Naive thymus-derived CD4-positive, alpha-beta T cell (primary cell): ENCODE data around the gene DDR1. TPM values are rescaled to one million over a fixed set of nuclear protein-coding genes. Genes with fewer than 3 reads are reported as not detected.

Source experiments
- ATAC-seq: fragments of 150-1000 bp; cut with Tn5 transposase; 2 replicates; pipeline ENCODE4 v1.10.0; 2021; ENCODE audit warnings: mild to moderate bottlenecking, moderate library complexity
- CTCF ChIA-PET: fragments of 350-600 bp; sonication (Branson Sonifier 250); formaldehyde crosslinking; loops from one replicate; lab custom pipeline; 2021; ENCODE audit warnings: antibody characterized with exemption; lab: Charles Lee
- POLR2A ChIA-PET: fragments of 350-600 bp; sonication (Branson Sonifier 250); formaldehyde crosslinking; loops from one replicate; lab custom pipeline; 2021; ENCODE audit warnings: antibody characterized with exemption, inconsistent platforms; lab: Charles Lee
- DNase-seq, 9 donors: peaks; one replicate each; pipeline versions ENCODE4 v3.0.0 to v3.0.0-alpha.2; 2020 to 2022; ENCODE audit warnings: mixed read lengths in 1 of 9
- H3K27ac ChIP-seq: one replicate; pipeline ENCODE4 v1.7.0; 2013; ENCODE audit warnings: mild to moderate bottlenecking, low read depth, low read length, moderate library complexity
- H3K27me3 ChIP-seq, 2 donors: one replicate each; pipeline ENCODE4 v1.7.0; 2013; ENCODE audit warnings: low read length in 2 of 2, mild to moderate bottlenecking in 2 of 2, moderate library complexity in 2 of 2; ENCODE audit not compliant: control insufficient read depth in 2 of 2, insufficient read depth in 2 of 2
- H3K36me3 ChIP-seq, 3 experiments: 1 replicate in 2 of 3; 2 replicates in 1 of 3; pipeline ENCODE4 v1.7.0; 2013; ENCODE audit warnings: low read length in 3 of 3, mild to moderate bottlenecking in 3 of 3, moderate library complexity in 1 of 3; ENCODE audit not compliant: insufficient read depth in 3 of 3, control insufficient read depth in 2 of 3
- H3K4me1 ChIP-seq, 2 donors: one replicate each; pipeline ENCODE4 v1.7.0; 2013; ENCODE audit warnings: low read length in 2 of 2, mild to moderate bottlenecking in 2 of 2, moderate library complexity in 1 of 2; ENCODE audit not compliant: control insufficient read depth in 2 of 2, insufficient read depth in 2 of 2
- H3K4me3 ChIP-seq: 2 replicates; pipeline ENCODE4 v1.7.0; 2013; ENCODE audit warnings: mild to moderate bottlenecking, low read length
- H3K9me3 ChIP-seq, 3 experiments: 1 replicate in 2 of 3; 2 replicates in 1 of 3; pipeline ENCODE4 v1.7.0; 2013; ENCODE audit warnings: low read length in 3 of 3; ENCODE audit not compliant: control insufficient read depth in 2 of 3
- H3K27ac Mint-ChIP-seq, 9 donors: one replicate each; pipeline ENCODE4 v1.8.0; 2020 to 2022; ENCODE audit warnings: mixed read lengths in 9 of 9, mild to moderate bottlenecking in 8 of 9, moderate library complexity in 5 of 9, inconsistent platforms in 2 of 9
- H3K27me3 Mint-ChIP-seq, 5 donors: one replicate each; pipeline ENCODE4 v1.8.0; 2021 to 2022; ENCODE audit warnings: mixed read lengths in 5 of 5, mild to moderate bottlenecking in 1 of 5
- H3K36me3 Mint-ChIP-seq, 5 donors: one replicate each; pipeline ENCODE4 v1.8.0; 2020 to 2022; ENCODE audit warnings: mixed read lengths in 5 of 5, mild to moderate bottlenecking in 3 of 5, inconsistent platforms in 1 of 5
- H3K4me1 Mint-ChIP-seq, 7 donors: one replicate each; pipeline ENCODE4 v1.8.0; 2020 to 2022; ENCODE audit warnings: mixed read lengths in 7 of 7, mild to moderate bottlenecking in 3 of 7, inconsistent platforms in 1 of 7
- H3K4me3 Mint-ChIP-seq, 10 donors: one replicate each; pipeline ENCODE4 v1.8.0; 2020 to 2022; ENCODE audit warnings: mild to moderate bottlenecking in 10 of 10, mixed read lengths in 10 of 10, moderate library complexity in 6 of 10, inconsistent platforms in 2 of 10
- H3K9me3 Mint-ChIP-seq, 11 donors: one replicate each; pipeline ENCODE4 v1.8.0; 2020 to 2022; ENCODE audit warnings: mixed read lengths in 11 of 11, mild to moderate bottlenecking in 4 of 11, inconsistent platforms in 1 of 11, moderate library complexity in 1 of 11
- intact Hi-C, 2 donors: fragments of 100-400 bp; cut with micrococcal nuclease; formaldehyde crosslinking; loops; one replicate each; pipeline ENCODE4 v1.15.1; 2023
- polyA plus RNA-seq, 2 donors: library from polyadenylated mRNA; unstranded; fragments of 300-500 nt; fragmentation: Illumina TruSeq; gene quantifications; one replicate each; pipeline ENCODE4 v1.2.3, GENCODE V29; 2021
- total RNA-seq, 6 experiments: library from RNA in 5 of 6; stranded (reverse) in 5 of 6; gene quantifications; 1 replicate in 5 of 6; 2 replicates in 1 of 6; pipeline ENCODE4 v1.2.3 and lab custom pipeline; 2021 to 2026

DDR1 gene
- total and polyA plus RNA-seq, 7 experiments from 2014 or later: 1.8 to 23.8 (median 17.3) TPM

GRCh38 chr6:30882759-30883684 lies 1.3 kb upstream of the DDR1 start:
- Histone ChIP-seq H3K27ac (peak overlapping the region; percentile 70), H3K4me1 (peaks cover 12 to 37% of the 10 kb centered on the region in 2 donors), H3K36me3 (no peaks in the 10 kb centered on the region), H3K4me3 (no peak overlapping the region), H3K9me3 (no peaks in the 10 kb centered on the region), H3K27me3 (no peaks in the 10 kb centered on the region)
- POLR2A ChIA-PET: interaction anchor here (0.8 to 3.2 kb wide), 6 partner anchors 16 to 166 kb away, joined by 3 to 20 read pairs (median 4); partner anchors contain the start of gene MDC1
- DNase-seq (peak in 5 of 9 donors; percentile 22 to 40 (median 30)), ATAC-seq (peak; percentile 42)
- CTCF ChIA-PET: interaction anchor here (0.8 to 12.4 kb wide), 6 partner anchors 52 to 338 kb away, joined by 3 to 172 read pairs (median 4); no protein-coding TSS in a partner anchor
- Mint-ChIP-seq H3K4me3 (peak overlapping the region; percentile 65 to 91 (median 75)), H3K9me3 (no peaks in the 10 kb centered on the region), H3K4me1 (peaks cover 30 to 57% (median 37%) of the 10 kb centered on the region in 7 donors), H3K27me3 (peaks cover 0 to 7% (median 0%) of the 10 kb centered on the region in 5 donors), H3K27ac (peak overlapping the region; percentile 53 to 93 (median 83)), H3K36me3 (no peaks in the 10 kb centered on the region)
- intact Hi-C loops: loop anchor here in 1 of 2 donors (10.0 kb wide), 1 partner anchor 268 kb away; the partner anchor contains the start of genes MRPS18B and PPP1R10

- peaks cover 12 to 35% of the 10 kb centered on the region in 2 donors for H3K4me1 ChIP-seq
- peak overlapping the region; percentile 73 to 90 (median 82) for H3K4me3 Mint-ChIP-seq
- ChIA-PET CTCF (interaction anchor here (0.8 to 12.4 kb wide), 7 partner anchors 25 to 399 kb away, joined by 3 to 172 read pairs (median 3); no protein-coding TSS in a partner anchor), POLR2A (interaction anchor here (0.5 to 3.2 kb wide), 16 partner anchors 14 to 270 kb away, joined by 3 to 20 read pairs (median 3); partner anchors contain the start of genes IER3, MDC1 and VARS2)
- peaks cover 25 to 53% (median 32%) of the 10 kb centered on the region in 7 donors for H3K4me1 Mint-ChIP-seq
- no peaks in the 10 kb centered on the region for H3K9me3 ChIP-seq
- peak overlapping the region; percentile 48 to 90 (median 88) for H3K27ac Mint-ChIP-seq
- H3K27me3 ChIP-seq: no peaks in the 10 kb centered on the region
- intact Hi-C loops: loop anchor here (2.0 to 10.0 kb wide), 2 partner anchors 30 to 270 kb away; partner anchors contain the start of genes MRPS18B (in 1 of the 2), PPP1R10 (in 1 of the 2) and VARS2 (in 1 of the 2)
- H3K4me3 ChIP-seq: peak overlapping the region; percentile 68
- H3K9me3 Mint-ChIP-seq: no peaks in the 10 kb centered on the region
- ATAC-seq (peak; percentile 45), DNase-seq (peak in 6 of 9 donors; percentile 16 to 57 (median 28))
- peaks cover 0 to 3% (median 0%) of the 10 kb centered on the region in 3 experiments for H3K36me3 ChIP-seq
- H3K27ac ChIP-seq: peak overlapping the region; percentile 70
- peaks cover 0 to 5% (median 2%) of the 10 kb centered on the region in 5 donors for H3K36me3 Mint-ChIP-seq
- peaks cover 0 to 7% (median 0%) of the 10 kb centered on the region in 5 donors for H3K27me3 Mint-ChIP-seq
These were observed 482 bp downstream of the DDR1 start for GRCh38 chr6:30884521-30885480.

- Histone ChIP-seq H3K27ac (peak overlapping the region; percentile 70), H3K4me1 (peaks cover 12 to 35% of the 10 kb centered on the region in 2 donors), H3K9me3 (no peaks in the 10 kb centered on the region), H3K27me3 (no peaks in the 10 kb centered on the region), H3K4me3 (peak overlapping the region; percentile 68), H3K36me3 (peaks cover 0 to 10% (median 0%) of the 10 kb centered on the region in 3 experiments)
- peak; percentile 19 for ATAC-seq
- Mint-ChIP-seq H3K36me3 (peaks cover 0 to 12% (median 6%) of the 10 kb centered on the region in 5 donors), H3K9me3 (no peaks in the 10 kb centered on the region), H3K27me3 (peaks cover 0 to 7% (median 0%) of the 10 kb centered on the region in 5 donors), H3K27ac (peak overlapping the region; percentile 48 to 90 (median 89)), H3K4me3 (peak overlapping the region; percentile 73 to 90 (median 82)), H3K4me1 (peaks cover 25 to 53% (median 32%) of the 10 kb centered on the region in 7 donors)
- intact Hi-C loops: loop anchor here (2.0 to 10.0 kb wide), 2 partner anchors 29 to 271 kb away; partner anchors contain the start of genes MRPS18B (in 1 of the 2), PPP1R10 (in 1 of the 2) and VARS2 (in 1 of the 2)
- DNase-seq: peak in 3 of 9 donors; percentile 12 to 33 (median 17)
- ChIA-PET POLR2A (interaction anchor here (0.5 to 3.2 kb wide), 9 partner anchors 21 to 209 kb away, joined by 3 to 20 read pairs (median 3); partner anchors contain the start of genes IER3 and VARS2), CTCF (interaction anchor here (1.0 to 12.4 kb wide), 4 partner anchors 24 to 399 kb away, joined by 3 to 172 read pairs (median 3); no protein-coding TSS in a partner anchor)
These were observed 1.2 kb downstream of the DDR1 start for GRCh38 chr6:30885481-30885998.

- Histone ChIP-seq H3K9me3 (no peaks in the 10 kb centered on the region), H3K4me1 (peaks cover 12 to 35% of the 10 kb centered on the region in 2 donors), H3K36me3 (peaks cover 0 to 17% (median 0%) of the 10 kb centered on the region in 3 experiments), H3K4me3 (peak overlapping the region; percentile 68), H3K27ac (peak overlapping the region; percentile 70), H3K27me3 (no peaks in the 10 kb centered on the region)
- Mint-ChIP-seq H3K36me3 (peaks cover 0 to 13% (median 6%) of the 10 kb centered on the region in 5 donors), H3K27me3 (peaks cover 0 to 6% (median 0%) of the 10 kb centered on the region in 5 donors), H3K27ac (peak overlapping the region; percentile 48 to 90 (median 89)), H3K4me1 (peaks cover 25 to 52% (median 32%) of the 10 kb centered on the region in 7 donors), H3K4me3 (peak overlapping the region; percentile 73 to 90 (median 82)), H3K9me3 (no peaks in the 10 kb centered on the region)
- intact Hi-C loops: loop anchor here (1.0 to 10.0 kb wide), 3 partner anchors 28 to 271 kb away; partner anchors contain the start of genes VARS2 (in 2 of the 2), MRPS18B (in 1 of the 2) and PPP1R10 (in 1 of the 2)
- ChIA-PET CTCF (interaction anchor here (0.9 to 12.4 kb wide), 3 partner anchors 8 to 201 kb away, joined by 3 to 172 read pairs (median 3); no protein-coding TSS in a partner anchor), POLR2A (interaction anchor here (0.6 to 1.4 kb wide), 5 partner anchors 59 to 435 kb away, joined by 3 to 6 read pairs (median 3); no protein-coding TSS in a partner anchor)
- peak in 6 of 9 donors; percentile 32 to 54 (median 50) for DNase-seq
- ATAC-seq: peak; percentile 46
These were observed 1.9 kb downstream of the DDR1 start for GRCh38 chr6:30885999-30886896.
